GM23248 (cell line): ENCODE results near the gene OR2G6. TPM values are rescaled to one million over a fixed set of nuclear protein-coding genes. Genes with fewer than 3 reads are reported as not detected.

Source experiments
- DNase-seq: peaks from one replicate; pipeline ENCODE4 v3.0.0-alpha.2; 2015
- H2AFZ ChIP-seq: fragments of 200-600 bp; sonication (generic); 2 replicates; pipeline ENCODE4 v1.6.1; 2016; ENCODE audit warnings: antibody characterized with exemption
- H3F3A ChIP-seq: fragments of 200-600 bp; sonication (generic); 2 replicates; pipeline ENCODE4 v1.6.1; 2016; ENCODE audit warnings: mild to moderate bottlenecking, antibody characterized with exemption, mixed run types; ENCODE audit not compliant: insufficient read depth
- H3K27ac ChIP-seq: fragments of 200-600 bp; sonication (generic); 2 replicates; pipeline ENCODE4 v1.5.1; 2016; ENCODE audit warnings: mild to moderate bottlenecking
- H3K27me3 ChIP-seq: fragments of 200-600 bp; sonication (generic); replicated peaks from 2 replicates; pipeline ENCODE4 v1.6.1; 2016; ENCODE audit warnings: mild to moderate bottlenecking; ENCODE audit not compliant: insufficient read depth
- H3K36me3 ChIP-seq: fragments of 200-600 bp; sonication (generic); 2 replicates; pipeline ENCODE4 v1.6.1; 2016; ENCODE audit warnings: low read depth, mild to moderate bottlenecking
- H3K4me1 ChIP-seq: fragments of 200-600 bp; sonication (generic); 2 replicates; pipeline ENCODE4 v1.6.1; 2016; ENCODE audit warnings: mild to moderate bottlenecking; ENCODE audit not compliant: insufficient read depth
- H3K4me2 ChIP-seq: fragments of 200-600 bp; sonication (generic); one replicate; pipeline ENCODE4 v1.6.1; 2016; ENCODE audit warnings: mild to moderate bottlenecking; ENCODE audit not compliant: unreplicated experiment
- H3K4me3 ChIP-seq: fragments of 200-600 bp; sonication (generic); 2 replicates; pipeline ENCODE4 v1.5.1; 2016; ENCODE audit warnings: mild to moderate bottlenecking
- H3K79me2 ChIP-seq: fragments of 200-600 bp; sonication (generic); 2 replicates; pipeline ENCODE4 v1.6.1; 2016; ENCODE audit warnings: mild to moderate bottlenecking; ENCODE audit not compliant: insufficient read depth
- H3K9ac ChIP-seq: fragments of 200-600 bp; sonication (generic); 2 replicates; pipeline ENCODE4 v1.6.1; 2016; ENCODE audit warnings: mild to moderate bottlenecking
- H3K9me2 ChIP-seq: fragments of 200-600 bp; sonication (generic); 2 replicates; pipeline ENCODE4 v1.6.1; 2016; ENCODE audit warnings: mixed run types, mild to moderate bottlenecking, moderate library complexity; ENCODE audit not compliant: insufficient read depth
- H3K9me3 ChIP-seq: fragments of 200-600 bp; sonication (generic); one replicate; pipeline ENCODE4 v1.6.1; 2017; ENCODE audit warnings: low read depth
- H4K20me1 ChIP-seq: fragments of 200-600 bp; sonication (generic); 2 replicates; pipeline ENCODE4 v1.6.0; 2016; ENCODE audit not compliant: insufficient read depth
- EZH2 ChIP-seq: fragments of 200-600 bp; sonication (generic); IDR thresholded peaks from 2 replicates; pipeline ENCODE4 v1.6.1; 2018; ENCODE audit warnings: antibody characterized with exemption, mild to moderate bottlenecking; ENCODE audit not compliant: insufficient read depth, poor library complexity, severe bottlenecking
- EZH2phosphoT487 ChIP-seq: fragments of 200-600 bp; sonication (generic); IDR thresholded peaks from 2 replicates; pipeline ENCODE4 v1.6.1; 2018; ENCODE audit warnings: antibody characterized with exemption, moderate library complexity, mild to moderate bottlenecking, low read depth; ENCODE audit not compliant: insufficient read depth
- WGBS, 2 experiments: methylation state at CpG; one replicate each; pipeline ENCODE4 v1.1.6; 2015 to 2017; ENCODE audit warnings: low lambda C conversion rate in 2 of 2, low coverage in 1 of 2; ENCODE audit errors: missing lambda C conversion rate in 2 of 2; 5-methylcytosine and 5-hydroxymethylcytosine counted together
- in situ Hi-C: fragments of 300-500 bp; cut with MboI; formaldehyde crosslinking; loops from 2 replicates; pipeline ENCODE4 v1.15.0; 2020
- polyA plus RNA-seq: library from polyadenylated mRNA; unstranded; fragments of >200 nt; fragmentation: Nextera tagmentation; extraction: Ambion mirVana; gene quantifications from 2 replicates; pipeline ENCODE4 v1.2.1, GENCODE V29; 2016
- total RNA-seq: library from RNA; depleted of rRNA; stranded (reverse); fragments of >200 nt; shearing (Covaris generic); gene quantifications from 2 replicates; pipeline ENCODE4 v1.2.3, GENCODE V29; 2014; rRNA removed

The OR2G6 gene
- total and polyA plus RNA-seq, 2 experiments from 2014 or later: not detected

DNA sequence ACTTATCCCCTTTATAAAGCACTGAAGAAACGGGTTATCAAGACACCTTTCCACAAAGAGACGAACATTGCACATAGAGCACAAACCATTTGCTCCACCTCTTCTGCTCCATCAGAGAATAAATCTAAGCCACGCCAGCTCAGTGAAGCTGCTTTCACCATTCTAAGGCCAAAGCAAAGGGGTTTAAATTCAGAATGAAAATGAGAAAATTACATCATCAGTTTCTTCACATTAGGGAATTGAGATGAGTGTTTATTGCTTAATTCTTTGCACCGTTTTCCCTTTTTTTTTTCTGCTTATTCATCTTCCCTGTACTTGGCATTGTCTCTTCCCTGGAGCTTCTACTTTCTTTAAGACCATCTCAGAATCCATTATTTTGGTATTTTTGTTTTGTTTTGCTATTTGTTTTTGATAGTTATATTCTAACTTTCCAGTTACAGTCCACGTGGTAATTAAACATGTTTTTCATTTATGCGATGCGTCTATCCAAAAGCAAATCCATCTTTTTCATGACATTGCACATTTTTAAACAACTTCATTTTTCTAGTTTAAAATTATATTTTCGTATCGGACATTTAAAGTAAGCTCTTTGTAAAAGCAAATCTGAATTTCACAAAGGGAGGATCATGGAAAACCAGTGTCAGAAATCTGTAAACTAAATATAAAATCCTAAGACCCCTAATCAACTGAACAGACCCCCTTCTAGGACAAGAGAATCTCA lies 68.5 kb downstream of the OR2G6 start:
- Histone ChIP-seq H3K79me2 (no peaks in the 10 kb centered on the region), H2AFZ (no peak overlapping the region), H3F3A (no peaks in the 10 kb centered on the region), H3K4me3 (no peak overlapping the region), H3K27me3 (no peaks in the 10 kb centered on the region), H3K36me3 (no peaks in the 10 kb centered on the region), H3K9me2 (no peaks in the 10 kb centered on the region), H3K9me3 (no peaks in the 10 kb centered on the region), H4K20me1 (no peaks in the 10 kb centered on the region), H3K9ac (no peak overlapping the region), H3K27ac (no peak overlapping the region), H3K4me2 (no peak overlapping the region), H3K4me1 (no peaks in the 10 kb centered on the region)
- in situ Hi-C loops: no loop called here
- WGBS, 2 experiments: 26 to 35% methylated on average over 9 of the region's 9 CpGs
- TF ChIP-seq EZH2phosphoT487 (no peak), EZH2 (no peak)
- DNase-seq: no peak

Other genes with a start within 250 kb of the OR2G6 start
- not detected in 2 replicates for gene OR2T33, start 230.1 kb upstream of the OR2G6 start, total RNA-seq
- gene OR2T33, start 230.1 kb upstream of the OR2G6 start, polyA plus RNA-seq: not detected in 2 replicates
- gene OR2T12, start 204.6 kb upstream of the OR2G6 start, total RNA-seq: not detected in 2 replicates
- not detected in 2 replicates for gene OR2T12, start 204.6 kb upstream of the OR2G6 start, polyA plus RNA-seq
- gene OR2M7, start 183.5 kb upstream of the OR2G6 start, total RNA-seq: not detected in 2 replicates
- not detected in 2 replicates for gene OR2M7, start 183.5 kb upstream of the OR2G6 start, polyA plus RNA-seq
- gene OR14C36, start 159.3 kb upstream of the OR2G6 start, total RNA-seq: not detected in 2 replicates
- not detected in 2 replicates for gene OR14C36, start 159.3 kb upstream of the OR2G6 start, polyA plus RNA-seq
- gene OR2T4, start 146.4 kb upstream of the OR2G6 start, total RNA-seq: not detected in 2 replicates
- gene OR2T4, start 146.4 kb upstream of the OR2G6 start, polyA plus RNA-seq: not detected in 2 replicates
- not detected in 2 replicates for gene OR2T6, start 132.3 kb upstream of the OR2G6 start, total RNA-seq
- gene OR2T6, start 132.3 kb upstream of the OR2G6 start, polyA plus RNA-seq: not detected in 2 replicates
- gene OR2T1, start 105.0 kb upstream of the OR2G6 start, total RNA-seq: not detected in 2 replicates
- gene OR2T1, start 105.0 kb upstream of the OR2G6 start, polyA plus RNA-seq: not detected in 2 replicates
- not detected in 2 replicates for gene OR2T2, start 62.4 kb upstream of the OR2G6 start, total RNA-seq
- gene OR2T2, start 62.4 kb upstream of the OR2G6 start, polyA plus RNA-seq: not detected in 2 replicates
- gene OR2T3, start 34.7 kb upstream of the OR2G6 start, total RNA-seq: not detected in 2 replicates
- not detected in 2 replicates for gene OR2T3, start 34.7 kb upstream of the OR2G6 start, polyA plus RNA-seq
- gene OR2T5, start 19.5 kb upstream of the OR2G6 start, total RNA-seq: not detected in 2 replicates
- not detected in 2 replicates for gene OR2T5, start 19.5 kb upstream of the OR2G6 start, polyA plus RNA-seq
- not detected in 2 replicates for gene OR2T29, start 54.7 kb downstream of the OR2G6 start, total RNA-seq
- not detected in 2 replicates for gene OR2T29, start 54.7 kb downstream of the OR2G6 start, polyA plus RNA-seq
- not detected in 2 replicates for gene OR2T34, start 66.7 kb downstream of the OR2G6 start, total RNA-seq
- not detected in 2 replicates for gene OR2T34, start 66.7 kb downstream of the OR2G6 start, polyA plus RNA-seq
- not detected in 2 replicates for gene OR2T10, start 89.6 kb downstream of the OR2G6 start, total RNA-seq
- not detected in 2 replicates for gene OR2T10, start 89.6 kb downstream of the OR2G6 start, polyA plus RNA-seq
- gene OR2T11, start 127.0 kb downstream of the OR2G6 start, total RNA-seq: not detected in 2 replicates
- not detected in 2 replicates for gene OR2T11, start 127.0 kb downstream of the OR2G6 start, polyA plus RNA-seq
- not detected in 2 replicates for gene OR2T35, start 137.2 kb downstream of the OR2G6 start, total RNA-seq
- not detected in 2 replicates for gene OR2T35, start 137.2 kb downstream of the OR2G6 start, polyA plus RNA-seq
- not detected in 2 replicates for gene OR2T27, start 147.5 kb downstream of the OR2G6 start, total RNA-seq
- gene OR2T27, start 147.5 kb downstream of the OR2G6 start, polyA plus RNA-seq: not detected in 2 replicates
- gene OR14I1, start 194.7 kb downstream of the OR2G6 start, total RNA-seq: not detected in 2 replicates
- not detected in 2 replicates for gene OR14I1, start 194.7 kb downstream of the OR2G6 start, polyA plus RNA-seq
- gene LYPD8, start 247.7 kb downstream of the OR2G6 start, total RNA-seq: not detected in 2 replicates
- not detected in 2 replicates for gene LYPD8, start 247.7 kb downstream of the OR2G6 start, polyA plus RNA-seq